Thyroid gland (tissue), 4 donors: ENCODE results near the gene MUSTN1.

ENCODE experiments used
- CTCF ChIP-seq, 6 experiments: fragments of 200-600 bp in 3 of 6; fragments of 450-650 bp in 3 of 6; sonication (generic) in 3 of 6; IDR thresholded peaks; one replicate each; pipeline ENCODE4 v1.5.1; 2016 to 2019; ENCODE audit warnings: antibody characterized with exemption in 6 of 6, mild to moderate bottlenecking in 2 of 6, inconsistent platforms in 1 of 6, moderate library complexity in 1 of 6
- POLR2A ChIP-seq, 2 donors: fragments of 450-650 bp; IDR thresholded peaks; one replicate each; pipeline ENCODE4 v1.6.1; 2017; ENCODE audit warnings: antibody characterized with exemption in 2 of 2, mild to moderate bottlenecking in 2 of 2, moderate library complexity in 1 of 2

- TF ChIP-seq POLR2A (IDR thresholded peaks at IDR 0.05) = no peak
- no peak for TF ChIP-seq CTCF (IDR thresholded peaks at IDR 0.05)
Measured at GRCh38 chr3:52784021-52784621, 50.7 kb downstream of the MUSTN1 start.
